ENCODE results near the gene MRPL49.

GRCh38 chr11:65112546-65113360 lies 9.4 kb upstream of the MRPL49 start:
- TF ChIP-seq, protein P1, sequence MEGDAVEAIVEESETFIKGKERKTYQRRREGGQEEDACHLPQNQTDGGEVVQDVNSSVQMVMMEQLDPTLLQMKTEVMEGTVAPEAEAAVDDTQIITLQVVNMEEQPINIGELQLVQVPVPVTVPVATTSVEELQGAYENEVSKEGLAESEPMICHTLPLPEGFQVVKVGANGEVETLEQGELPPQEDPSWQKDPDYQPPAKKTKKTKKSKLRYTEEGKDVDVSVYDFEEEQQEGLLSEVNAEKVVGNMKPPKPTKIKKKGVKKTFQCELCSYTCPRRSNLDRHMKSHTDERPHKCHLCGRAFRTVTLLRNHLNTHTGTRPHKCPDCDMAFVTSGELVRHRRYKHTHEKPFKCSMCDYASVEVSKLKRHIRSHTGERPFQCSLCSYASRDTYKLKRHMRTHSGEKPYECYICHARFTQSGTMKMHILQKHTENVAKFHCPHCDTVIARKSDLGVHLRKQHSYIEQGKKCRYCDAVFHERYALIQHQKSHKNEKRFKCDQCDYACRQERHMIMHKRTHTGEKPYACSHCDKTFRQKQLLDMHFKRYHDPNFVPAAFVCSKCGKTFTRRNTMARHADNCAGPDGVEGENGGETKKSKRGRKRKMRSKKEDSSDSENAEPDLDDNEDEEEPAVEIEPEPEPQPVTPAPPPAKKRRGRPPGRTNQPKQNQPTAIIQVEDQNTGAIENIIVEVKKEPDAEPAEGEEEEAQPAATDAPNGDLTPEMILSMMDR (IDR thresholded peaks at IDR 0.05) = peak; percentile 90
- TF ChIP-seq EZH2 (IDR thresholded peaks at IDR 0.05; ENCODE audit: borderline replicate concordance, insufficient read depth, low read depth, low read length, poor library complexity, severe bottlenecking) = no peak

Measured in B cell (primary cell).